ENCODE measurements around the gene RIPOR2. TPM values are rescaled to one million over a fixed set of nuclear protein-coding genes. Genes with fewer than 3 reads are reported as not detected.

RIPOR2 gene
- total and polyA plus RNA-seq, 2 experiments from 2014 or later: 9.5 to 22.5 TPM

DNA sequence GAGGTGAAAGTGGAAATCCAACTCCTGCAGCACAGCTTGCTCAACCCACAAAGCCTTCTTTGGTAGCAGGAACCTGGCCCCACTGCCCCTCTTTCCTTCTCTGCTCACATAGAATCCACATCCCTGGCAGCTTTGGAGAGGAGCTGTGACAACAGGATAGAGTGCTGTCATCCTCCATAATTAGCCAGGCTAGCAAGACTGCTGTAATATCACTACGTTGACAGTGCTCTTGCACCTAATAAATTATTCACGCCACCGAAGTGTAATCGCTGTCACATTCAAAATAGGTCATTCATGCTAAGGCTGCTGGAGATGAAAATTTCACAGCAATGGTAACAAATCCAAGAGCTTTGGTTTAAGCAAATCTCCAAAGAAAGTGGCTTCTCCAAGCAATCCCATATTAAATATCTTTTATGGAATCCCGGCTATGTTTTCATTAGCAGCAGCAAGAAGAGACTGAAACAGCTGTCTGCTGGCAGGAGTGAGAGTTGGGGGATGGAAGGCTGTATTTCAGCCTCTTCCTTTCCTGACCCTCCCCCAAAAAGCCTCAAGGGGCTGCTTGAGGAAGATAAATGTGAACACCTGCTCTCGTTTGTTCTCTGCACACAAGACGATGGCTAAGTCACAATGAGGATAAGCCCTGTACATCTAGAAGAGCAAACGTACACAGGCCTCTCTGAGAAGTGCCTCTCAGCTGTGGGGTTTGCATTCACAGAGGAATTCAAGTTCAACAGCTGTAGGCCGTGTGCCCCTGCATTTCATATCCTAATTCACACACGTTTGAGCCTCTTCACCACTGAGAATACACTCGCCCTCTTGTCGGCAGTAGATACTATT, 16.5 kb downstream of the RIPOR2 start:
- no peaks in the 10 kb centered on the region for H4K20me1 ChIP-seq (replicated peaks; ENCODE audit: insufficient read depth)
- Mint-ChIP-seq H3K36me3 (ENCODE audit: low read depth) (peaks cover 3% of the 10 kb centered on the region; the same call in 1 of the 3 replicates), H3K27me3 (ENCODE audit: insufficient read depth, low read depth, poor library complexity) (peaks cover 7% of the 10 kb centered on the region), H3K4me1 (peaks cover 49% of the 10 kb centered on the region), H3K9me3 (no peaks in the 10 kb centered on the region), H3K4me3 (peak overlapping the region; percentile 3; the same call in 1 of the 3 replicates), H3K27ac (peak overlapping the region; percentile 52)
- H3K27me3 ChIP-seq (ENCODE audit: insufficient read depth): no peaks in the 10 kb centered on the region
- H3K27ac ChIP-seq (ENCODE audit: low read depth): peak overlapping the region; percentile 81
- H2AFZ ChIP-seq: peak overlapping the region; percentile 12; the same call in 1 of the 2 replicates
- peak overlapping the region; percentile 67 for H3K4me2 ChIP-seq
- H3K79me2 ChIP-seq (replicated peaks; ENCODE audit: insufficient read depth): peaks cover 13% of the 10 kb centered on the region
- H3K4me3 ChIP-seq: peak overlapping the region; percentile 3; the same call in 1 of the 2 replicates
- peak; percentile 39 for DNase-seq (ENCODE audit: low spot score)
- no peak for TF ChIP-seq JUNB (IDR thresholded peaks at IDR 0.05; ENCODE audit: unreplicated experiment)
- TF ChIP-seq POLR2AphosphoS5 (IDR thresholded peaks at IDR 0.05; ENCODE audit: low read depth): no peak
- TF ChIP-seq, protein P1, sequence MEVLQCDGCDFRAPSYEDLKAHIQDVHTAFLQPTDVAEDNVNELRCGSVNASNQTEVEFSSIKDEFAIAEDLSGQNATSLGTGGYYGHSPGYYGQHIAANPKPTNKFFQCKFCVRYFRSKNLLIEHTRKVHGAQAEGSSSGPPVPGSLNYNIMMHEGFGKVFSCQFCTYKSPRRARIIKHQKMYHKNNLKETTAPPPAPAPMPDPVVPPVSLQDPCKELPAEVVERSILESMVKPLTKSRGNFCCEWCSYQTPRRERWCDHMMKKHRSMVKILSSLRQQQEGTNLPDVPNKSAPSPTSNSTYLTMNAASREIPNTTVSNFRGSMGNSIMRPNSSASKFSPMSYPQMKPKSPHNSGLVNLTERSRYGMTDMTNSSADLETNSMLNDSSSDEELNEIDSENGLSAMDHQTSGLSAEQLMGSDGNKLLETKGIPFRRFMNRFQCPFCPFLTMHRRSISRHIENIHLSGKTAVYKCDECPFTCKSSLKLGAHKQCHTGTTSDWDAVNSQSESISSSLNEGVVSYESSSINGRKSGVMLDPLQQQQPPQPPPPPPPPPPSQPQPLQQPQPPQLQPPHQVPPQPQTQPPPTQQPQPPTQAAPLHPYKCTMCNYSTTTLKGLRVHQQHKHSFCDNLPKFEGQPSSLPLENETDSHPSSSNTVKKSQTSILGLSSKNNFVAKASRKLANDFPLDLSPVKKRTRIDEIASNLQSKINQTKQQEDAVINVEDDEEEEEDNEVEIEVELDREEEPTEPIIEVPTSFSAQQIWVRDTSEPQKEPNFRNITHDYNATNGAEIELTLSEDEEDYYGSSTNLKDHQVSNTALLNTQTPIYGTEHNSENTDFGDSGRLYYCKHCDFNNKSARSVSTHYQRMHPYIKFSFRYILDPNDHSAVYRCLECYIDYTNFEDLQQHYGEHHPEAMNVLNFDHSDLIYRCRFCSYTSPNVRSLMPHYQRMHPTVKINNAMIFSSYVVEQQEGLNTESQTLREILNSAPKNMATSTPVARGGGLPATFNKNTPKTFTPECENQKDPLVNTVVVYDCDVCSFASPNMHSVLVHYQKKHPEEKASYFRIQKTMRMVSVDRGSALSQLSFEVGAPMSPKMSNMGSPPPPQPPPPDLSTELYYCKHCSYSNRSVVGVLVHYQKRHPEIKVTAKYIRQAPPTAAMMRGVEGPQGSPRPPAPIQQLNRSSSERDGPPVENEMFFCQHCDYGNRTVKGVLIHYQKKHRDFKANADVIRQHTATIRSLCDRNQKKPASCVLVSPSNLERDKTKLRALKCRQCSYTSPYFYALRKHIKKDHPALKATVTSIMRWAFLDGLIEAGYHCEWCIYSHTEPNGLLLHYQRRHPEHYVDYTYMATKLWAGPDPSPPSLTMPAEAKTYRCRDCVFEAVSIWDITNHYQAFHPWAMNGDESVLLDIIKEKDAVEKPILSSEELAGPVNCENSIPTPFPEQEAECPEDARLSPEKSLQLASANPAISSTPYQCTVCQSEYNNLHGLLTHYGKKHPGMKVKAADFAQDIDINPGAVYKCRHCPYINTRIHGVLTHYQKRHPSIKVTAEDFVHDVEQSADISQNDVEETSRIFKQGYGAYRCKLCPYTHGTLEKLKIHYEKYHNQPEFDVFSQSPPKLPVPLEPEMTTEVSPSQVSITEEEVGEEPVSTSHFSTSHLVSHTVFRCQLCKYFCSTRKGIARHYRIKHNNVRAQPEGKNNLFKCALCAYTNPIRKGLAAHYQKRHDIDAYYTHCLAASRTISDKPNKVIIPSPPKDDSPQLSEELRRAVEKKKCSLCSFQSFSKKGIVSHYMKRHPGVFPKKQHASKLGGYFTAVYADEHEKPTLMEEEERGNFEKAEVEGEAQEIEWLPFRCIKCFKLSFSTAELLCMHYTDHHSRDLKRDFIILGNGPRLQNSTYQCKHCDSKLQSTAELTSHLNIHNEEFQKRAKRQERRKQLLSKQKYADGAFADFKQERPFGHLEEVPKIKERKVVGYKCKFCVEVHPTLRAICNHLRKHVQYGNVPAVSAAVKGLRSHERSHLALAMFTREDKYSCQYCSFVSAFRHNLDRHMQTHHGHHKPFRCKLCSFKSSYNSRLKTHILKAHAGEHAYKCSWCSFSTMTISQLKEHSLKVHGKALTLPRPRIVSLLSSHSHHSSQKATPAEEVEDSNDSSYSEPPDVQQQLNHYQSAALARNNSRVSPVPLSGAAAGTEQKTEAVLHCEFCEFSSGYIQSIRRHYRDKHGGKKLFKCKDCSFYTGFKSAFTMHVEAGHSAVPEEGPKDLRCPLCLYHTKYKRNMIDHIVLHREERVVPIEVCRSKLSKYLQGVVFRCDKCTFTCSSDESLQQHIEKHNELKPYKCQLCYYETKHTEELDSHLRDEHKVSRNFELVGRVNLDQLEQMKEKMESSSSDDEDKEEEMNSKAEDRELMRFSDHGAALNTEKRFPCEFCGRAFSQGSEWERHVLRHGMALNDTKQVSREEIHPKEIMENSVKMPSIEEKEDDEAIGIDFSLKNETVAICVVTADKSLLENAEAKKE (CRISPR knock-in tag; IDR thresholded peaks at IDR 0.05): no peak
- TF ChIP-seq, protein P2, sequence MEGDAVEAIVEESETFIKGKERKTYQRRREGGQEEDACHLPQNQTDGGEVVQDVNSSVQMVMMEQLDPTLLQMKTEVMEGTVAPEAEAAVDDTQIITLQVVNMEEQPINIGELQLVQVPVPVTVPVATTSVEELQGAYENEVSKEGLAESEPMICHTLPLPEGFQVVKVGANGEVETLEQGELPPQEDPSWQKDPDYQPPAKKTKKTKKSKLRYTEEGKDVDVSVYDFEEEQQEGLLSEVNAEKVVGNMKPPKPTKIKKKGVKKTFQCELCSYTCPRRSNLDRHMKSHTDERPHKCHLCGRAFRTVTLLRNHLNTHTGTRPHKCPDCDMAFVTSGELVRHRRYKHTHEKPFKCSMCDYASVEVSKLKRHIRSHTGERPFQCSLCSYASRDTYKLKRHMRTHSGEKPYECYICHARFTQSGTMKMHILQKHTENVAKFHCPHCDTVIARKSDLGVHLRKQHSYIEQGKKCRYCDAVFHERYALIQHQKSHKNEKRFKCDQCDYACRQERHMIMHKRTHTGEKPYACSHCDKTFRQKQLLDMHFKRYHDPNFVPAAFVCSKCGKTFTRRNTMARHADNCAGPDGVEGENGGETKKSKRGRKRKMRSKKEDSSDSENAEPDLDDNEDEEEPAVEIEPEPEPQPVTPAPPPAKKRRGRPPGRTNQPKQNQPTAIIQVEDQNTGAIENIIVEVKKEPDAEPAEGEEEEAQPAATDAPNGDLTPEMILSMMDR (conservative IDR thresholded peaks at IDR 0.05; ENCODE audit: low read depth in 2 of 2): no peak
- no peak for TF ChIP-seq EZH2phosphoT487 (IDR thresholded peaks at IDR 0.05; ENCODE audit: unreplicated experiment)
- H3F3A ChIP-seq (replicated peaks; ENCODE audit: low read depth): no peaks in the 10 kb centered on the region; the same call in 1 of the 2 replicates
- peak; percentile 36 for ATAC-seq
- no peaks in the 10 kb centered on the region for H3K36me3 ChIP-seq (ENCODE audit: insufficient read depth)
- H3K9me2 ChIP-seq (ENCODE audit: insufficient read depth): no peaks in the 10 kb centered on the region
- peaks cover 60% of the 10 kb centered on the region for H3K4me1 ChIP-seq (ENCODE audit: insufficient read depth)

Data from GM23338 (cell line).